Lung (tissue), 16 donors: ENCODE measurements around the gene PCDHA5. TPM values are rescaled to one million over a fixed set of nuclear protein-coding genes. Genes with fewer than 3 reads are reported as not detected.
"Not testable (repeated sequence)": the region's sequence is repeated elsewhere in the genome, so short reads cannot be mapped to it uniquely, and the experiment has no call there.

Experiments
- ATAC-seq: fragments of 200-7000 bp; cut with Tn5 transposase; one replicate; pipeline ENCODE4 v1.9.1; 2020; ENCODE audit warnings: moderate number of reproducible peaks; ENCODE audit not compliant: insufficient read depth, low FRiP score
- DNase-seq, 3 donors: peaks; one replicate each; pipeline ENCODE4 v3.0.0-alpha.2; 2013 to 2017
- H3K27ac ChIP-seq, 2 donors: one replicate each; pipeline ENCODE4 v1.5.1; 2013; ENCODE audit warnings: mild to moderate bottlenecking in 2 of 2, moderate library complexity in 2 of 2, control low read depth in 1 of 2, inconsistent platforms in 1 of 2, low read depth in 1 of 2, low read length in 1 of 2
- H3K27me3 ChIP-seq, 3 donors: one replicate each; pipeline ENCODE4 v1.5.1; 2013; ENCODE audit warnings: low read length in 2 of 3; ENCODE audit not compliant: control insufficient read depth in 3 of 3, insufficient read depth in 3 of 3
- H3K36me3 ChIP-seq, 4 donors: one replicate each; pipeline ENCODE4 v1.5.1; 2013; ENCODE audit warnings: low read length in 4 of 4, mild to moderate bottlenecking in 1 of 4, moderate library complexity in 1 of 4; ENCODE audit not compliant: control insufficient read depth in 4 of 4, insufficient read depth in 4 of 4
- H3K4me1 ChIP-seq, 5 donors: one replicate each; pipeline ENCODE4 v1.5.1; 2013; ENCODE audit warnings: low read length in 5 of 5, mild to moderate bottlenecking in 2 of 5, moderate library complexity in 1 of 5; ENCODE audit not compliant: control insufficient read depth in 5 of 5, insufficient read depth in 5 of 5
- H3K4me3 ChIP-seq: one replicate; pipeline ENCODE4 v1.5.1; 2013; ENCODE audit warnings: mild to moderate bottlenecking, control low read depth, moderate library complexity
- H3K9ac ChIP-seq, 2 donors: one replicate each; pipeline ENCODE4 v1.5.1; 2013; ENCODE audit warnings: low read length in 2 of 2, control low read depth in 1 of 2; ENCODE audit not compliant: insufficient read depth in 1 of 2
- H3K9me3 ChIP-seq, 4 donors: one replicate each; pipeline ENCODE4 v1.5.1; 2013; ENCODE audit warnings: low read length in 3 of 4, mild to moderate bottlenecking in 1 of 4, moderate library complexity in 1 of 4; ENCODE audit not compliant: control insufficient read depth in 4 of 4, insufficient read depth in 3 of 4
- CTCF ChIP-seq: IDR thresholded peaks from 2 replicates; pipeline ENCODE4 v1.5.1; 2012; ENCODE audit warnings: mild to moderate bottlenecking; ENCODE audit errors: control extremely low read depth, extremely low read depth
- WGBS, 2 donors: extraction: QIAGEN DNeasy Blood & Tissue Kit; methylation state at CpG; one replicate each; pipeline ENCODE4 v1.1.7; 2013; 5-methylcytosine and 5-hydroxymethylcytosine counted together
- long read RNA-seq, 5 donors: transcript quantifications; one replicate each; lab custom pipeline, GENCODE V29; 2026
- polyA plus RNA-seq, 2 donors: library from polyadenylated mRNA; stranded (reverse); fragments of 200-250 nt; gene quantifications; one replicate each; pipeline ENCODE4 v1.2.1, GENCODE V29; 2013
- total RNA-seq, 2 donors: library from RNA; depleted of rRNA in 1 of 2; stranded (reverse); fragments of >200 nt in 1 of 2; gene quantifications; one replicate each; pipeline ENCODE4 v1.2.1, GENCODE V29; 2014 to 2021
- donor health status: control.
- donor health status: control.
- donor health status: Bipolar disorder and iron deficiency.
- donor health status: healthy.
- donor health status: DM: yes; HTN: yes; CAD: no.

Gene PCDHA5
- under 1 TPM; 0.34 to 0.46 TPM for total RNA-seq
- polyA plus RNA-seq, result under 1 TPM in 1 of 2 donors, not detected in 1; 0.10 TPM
- long read RNA-seq, donor 1, result 0 reads
- long read RNA-seq, donor 2, result 0 reads
- long read RNA-seq, donor 3, full-length matches to known transcripts, result 2 of 2 reads
- long read RNA-seq, donor 3, partial matches to known transcripts, result 0 of 2 reads
- long read RNA-seq, donor 3, other reads (novel, unspliced or antisense), result 0 of 2 reads
- long read RNA-seq, donor 4, result 0 reads
- long read RNA-seq, donor 5, result 0 reads

DNA sequence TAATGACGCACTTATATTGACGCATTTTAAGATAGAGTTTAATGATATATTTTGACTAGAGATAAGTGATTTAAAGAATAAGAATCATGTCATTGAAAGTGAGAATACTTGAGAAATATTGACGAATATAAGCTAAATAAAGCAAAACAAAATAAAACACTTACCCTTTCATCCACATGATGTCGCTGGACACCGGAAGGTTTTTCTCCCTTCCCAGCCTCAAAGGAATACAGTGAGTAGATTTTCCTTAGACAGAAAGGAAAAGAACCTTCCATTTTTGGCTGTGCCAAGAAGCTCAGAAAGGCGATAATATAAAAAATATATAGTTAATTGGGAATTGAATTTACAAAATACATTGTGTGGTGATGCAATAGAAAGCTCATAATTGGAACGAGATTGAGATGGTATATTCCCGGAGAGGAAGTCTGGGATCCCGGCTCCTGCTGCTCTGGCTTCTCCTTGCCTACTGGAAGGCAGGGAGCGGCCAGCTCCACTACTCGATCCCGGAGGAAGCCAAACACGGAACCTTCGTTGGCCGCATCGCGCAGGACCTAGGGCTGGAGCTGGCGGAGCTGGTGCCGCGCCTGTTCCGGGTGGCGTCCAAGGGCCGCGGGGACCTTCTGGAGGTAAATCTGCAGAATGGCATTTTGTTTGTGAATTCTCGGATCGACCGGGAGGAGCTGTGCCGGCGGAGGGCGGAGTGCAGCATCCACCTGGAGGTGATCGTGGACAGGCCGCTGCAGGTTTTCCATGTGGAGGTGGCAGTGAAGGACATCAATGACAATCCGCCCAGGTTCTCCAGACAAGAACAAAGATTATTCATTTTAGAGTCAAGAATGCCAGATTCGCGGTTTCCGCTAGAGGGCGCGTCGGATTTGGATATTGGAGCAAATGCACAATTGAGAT, at the start of gene PCDHA5:
PCDHA5 (plus strand) TSS at position 239 of the 906 bp plus-strand sequence.
- no peaks in the 10 kb centered on the region for H3K36me3 ChIP-seq
- 25 to 37% methylated on average over 39 of the region's 39 CpGs for WGBS, 2 donors
- no peak for TF ChIP-seq CTCF
- DNase-seq (peak in 1 of 3 donors; percentile 10), ATAC-seq (no peak)
- no peaks in the 10 kb centered on the region for H3K27me3 ChIP-seq
- H3K4me3 ChIP-seq, result no peak within 1 kb of the TSS
- H3K9ac ChIP-seq, result no peak within 1 kb of the TSS
- no peaks in the 10 kb centered on the region for H3K4me1 ChIP-seq
- peaks cover 0 to 21% (median 0%) of the 10 kb centered on the region in 4 donors for H3K9me3 ChIP-seq
- H3K27ac ChIP-seq, result no peak within 1 kb of the TSS

DNA sequence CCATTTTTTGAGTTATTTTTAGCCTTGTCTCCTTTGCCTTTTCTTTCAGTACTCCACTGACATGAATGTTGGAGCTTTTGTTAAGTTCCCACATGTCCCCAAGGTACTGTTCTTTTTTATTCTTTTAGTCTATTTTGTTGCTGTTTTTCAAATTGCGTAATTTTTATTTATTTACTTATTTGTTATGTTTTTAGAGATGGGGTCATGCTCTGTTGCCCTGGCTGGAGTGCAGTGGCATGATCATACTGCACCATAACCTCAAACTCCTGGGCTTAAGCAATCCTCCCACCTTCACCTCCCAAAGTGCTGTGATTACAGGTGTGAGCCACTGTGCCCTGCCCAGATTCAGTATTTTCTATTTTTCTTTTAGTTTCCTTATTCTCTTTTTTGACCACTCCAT, 40.9 kb upstream of the PCDHA5 start:
- Histone ChIP-seq H3K9me3 (peaks cover 0 to 32% (median 25%) of the 10 kb centered on the region in 4 donors), H3K9ac (no peak overlapping the region), H3K27ac (no peak overlapping the region), H3K36me3 (no peaks in the 10 kb centered on the region), H3K4me3 (no peak overlapping the region), H3K27me3 (no peaks in the 10 kb centered on the region), H3K4me1 (no peaks in the 10 kb centered on the region)
- no peak for DNase-seq
- WGBS, 2 donors, result 83 to 90% methylated on average over 1 of the region's 1 CpG
- TF ChIP-seq CTCF, result no peak
- ATAC-seq, result no peak

DNA sequence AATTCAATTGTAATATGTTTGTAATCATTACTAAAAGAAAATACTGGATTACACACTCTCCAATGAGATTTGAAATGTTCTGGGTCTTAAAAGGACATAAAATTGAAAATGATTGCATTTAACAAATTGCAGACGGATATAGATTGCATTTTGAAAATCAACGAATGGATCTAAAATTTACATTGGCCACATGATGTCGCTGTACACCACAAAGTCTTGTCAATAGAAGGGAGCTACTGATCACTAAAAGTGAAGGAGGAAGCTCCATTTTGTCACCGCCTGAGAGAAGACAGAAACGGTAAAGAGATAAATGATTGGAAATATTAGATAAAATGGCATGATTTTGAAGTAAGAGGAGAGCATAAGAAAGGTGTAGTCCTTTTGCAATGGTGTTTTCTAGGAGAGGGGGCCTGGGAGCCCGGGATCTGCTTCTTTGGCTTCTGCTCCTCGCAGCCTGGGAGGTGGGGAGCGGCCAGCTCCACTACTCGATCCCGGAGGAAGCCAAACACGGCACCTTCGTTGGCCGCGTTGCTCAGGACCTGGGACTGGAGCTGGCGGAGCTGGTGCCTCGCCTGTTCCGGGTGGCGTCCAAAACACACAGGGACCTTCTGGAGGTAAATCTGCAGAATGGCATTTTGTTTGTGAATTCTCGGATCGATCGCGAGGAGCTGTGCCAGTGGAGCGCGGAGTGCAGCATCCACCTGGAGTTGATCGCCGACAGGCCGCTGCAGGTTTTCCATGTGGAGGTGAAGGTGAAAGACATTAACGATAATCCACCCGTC, 35.3 kb upstream of the PCDHA5 start, which contains the start of gene PCDHA1:
PCDHA1 (plus strand) TSS at position 236 of the 782 bp plus-strand sequence.
- 16 to 24% methylated on average over 29 of the region's 29 CpGs for WGBS, 2 donors
- ATAC-seq, result no peak
- Histone ChIP-seq H3K4me3 (no peak within 1 kb of the TSS), H3K27ac (no peak within 1 kb of the TSS), H3K4me1 (no peaks in the 10 kb centered on the region), H3K9ac (no peak within 1 kb of the TSS), H3K9me3 (peaks cover 0 to 42% (median 23%) of the 10 kb centered on the region in 4 donors), H3K27me3 (peaks cover 0 to 6% (median 0%) of the 10 kb centered on the region in 3 donors), H3K36me3 (no peaks in the 10 kb centered on the region)
- no peak for TF ChIP-seq CTCF
- no peak for DNase-seq

DNA sequence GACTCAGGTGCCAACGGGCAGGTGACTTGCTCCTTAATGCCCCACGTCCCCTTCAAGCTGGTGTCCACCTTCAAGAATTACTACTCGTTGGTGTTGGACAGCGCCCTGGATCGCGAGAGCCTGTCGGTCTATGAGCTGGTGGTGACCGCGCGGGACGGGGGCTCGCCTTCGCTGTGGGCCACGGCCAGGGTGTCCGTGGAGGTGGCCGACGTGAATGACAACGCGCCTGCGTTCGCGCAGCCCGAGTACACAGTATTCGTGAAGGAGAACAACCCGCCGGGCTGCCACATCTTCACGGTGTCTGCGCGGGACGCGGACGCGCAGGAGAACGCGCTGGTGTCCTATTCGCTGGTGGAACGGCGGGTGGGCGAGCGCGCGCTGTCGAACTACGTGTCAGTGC, 34.0 kb upstream of the PCDHA5 start:
- DNase-seq, H3K27me3 ChIP-seq: not testable (repeated sequence)

DNA sequence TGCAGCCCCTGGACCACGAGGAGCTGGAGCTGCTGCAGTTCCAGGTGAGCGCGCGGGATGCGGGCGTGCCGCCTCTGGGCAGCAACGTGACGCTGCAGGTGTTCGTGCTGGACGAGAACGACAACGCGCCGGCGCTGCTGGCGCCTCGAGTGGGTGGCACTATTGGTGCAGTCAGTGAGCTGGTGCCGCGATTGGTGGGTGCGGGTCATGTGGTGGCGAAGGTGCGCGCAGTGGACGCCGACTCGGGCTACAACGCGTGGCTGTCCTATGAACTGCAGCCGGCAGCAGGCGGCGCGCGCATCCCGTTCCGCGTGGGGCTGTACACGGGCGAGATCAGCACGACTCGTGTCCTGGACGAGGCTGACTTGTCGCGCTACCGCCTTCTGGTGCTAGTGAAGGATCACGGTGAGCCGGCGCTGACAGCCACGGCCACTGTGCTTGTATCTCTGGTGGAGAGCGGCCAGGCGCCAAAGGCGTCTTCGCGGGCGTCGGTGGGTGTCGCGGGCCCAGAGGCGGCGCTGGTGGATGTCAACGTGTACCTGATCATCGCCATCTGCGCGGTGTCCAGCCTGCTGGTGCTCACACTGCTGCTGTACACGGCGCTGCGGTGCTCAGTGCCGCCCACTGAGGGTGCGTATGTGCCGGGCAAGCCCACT, 33.4 kb upstream of the PCDHA5 start:
- DNase-seq, H3K36me3 ChIP-seq, H3K27ac ChIP-seq, H3K4me1 ChIP-seq, H3K9ac ChIP-seq, H3K27me3 ChIP-seq, ATAC-seq: not testable (repeated sequence)
- peaks cover 0 to 34% (median 14%) of the 10 kb centered on the region in 4 donors for H3K9me3 ChIP-seq
- peak overlapping the region; percentile 4 for H3K4me3 ChIP-seq
- WGBS, 2 donors, result 37 to 41% methylated on average over 69 to 70 of the region's 70 CpGs

More for the DNA sequence above, 34.0 kb upstream of the PCDHA5 start:
- H3K9me3 ChIP-seq, result peaks cover 0 to 37% (median 15%) of the 10 kb centered on the region in 4 donors
- WGBS, 2 donors, result 39 to 45% methylated on average over 44 of the region's 44 CpGs
- H3K27ac ChIP-seq, ATAC-seq, H3K36me3 ChIP-seq, H3K9ac ChIP-seq, H3K4me3 ChIP-seq, H3K4me1 ChIP-seq: not testable (repeated sequence)
